ENCODE results near the gene CLASRP.

Gene CLASRP

DNA sequence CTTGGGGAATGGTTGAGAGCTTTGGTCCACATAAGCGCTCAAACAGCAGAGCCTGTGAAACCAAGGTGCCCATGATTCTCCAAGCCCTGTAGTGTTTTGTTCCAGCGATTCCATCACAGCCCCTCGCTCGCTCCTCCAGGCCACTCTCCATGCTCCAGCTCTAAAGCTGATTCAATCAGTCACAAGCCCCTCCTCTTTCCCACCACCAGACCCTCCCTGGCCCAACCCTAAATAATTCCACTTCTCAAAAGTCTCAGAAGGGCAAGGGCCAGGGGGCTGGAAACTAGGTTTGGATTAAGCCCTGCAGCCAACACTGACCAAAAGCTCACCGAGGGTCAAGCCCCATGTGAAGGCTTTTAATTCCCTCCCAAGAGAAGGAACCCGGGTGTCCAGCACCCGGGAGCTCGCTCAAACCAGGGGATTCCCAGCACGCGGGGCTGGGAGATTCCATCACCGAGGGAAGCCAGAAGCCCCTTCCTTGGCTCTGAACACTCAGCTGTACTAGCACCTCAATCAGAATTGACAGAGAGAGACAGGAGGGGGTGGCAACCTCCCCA, 36.0 kb downstream of the CLASRP start:
- Histone ChIP-seq H3K9me2 (replicated peaks; ENCODE audit: control insufficient read depth, low read length) (no peaks in the 10 kb centered on the region), H4K20me1 (ENCODE audit: control insufficient read depth, insufficient read depth, low read depth, low read length) (peaks cover 14% of the 10 kb centered on the region), H3K27me3 (ENCODE audit: control insufficient read depth, low read length) (no peaks in the 10 kb centered on the region), H3F3A (ENCODE audit: control insufficient read depth, insufficient read depth) (peaks cover 35% of the 10 kb centered on the region), H3K4me3 (ENCODE audit: low read length) (peak overlapping the region; percentile 79), H3K36me3 (ENCODE audit: control insufficient read depth, low read length) (peaks cover 66% of the 10 kb centered on the region), H3K79me2 (ENCODE audit: control insufficient read depth, low read length) (peaks cover 88% of the 10 kb centered on the region), H3K27ac (ENCODE audit: low read depth, low read length) (peak overlapping the region; percentile 70), H3K4me2 (ENCODE audit: low read length) (peak overlapping the region; percentile 75), H3K4me1 (ENCODE audit: control insufficient read depth, low read length) (peaks cover 54% of the 10 kb centered on the region), H3K9me3 (ENCODE audit: control insufficient read depth, insufficient read depth, low read length) (no peaks in the 10 kb centered on the region)
- TF ChIP-seq EZH2phosphoT487 (IDR thresholded peaks at IDR 0.05; ENCODE audit: borderline replicate concordance, low read length) (no peak), CTCF (IDR thresholded peaks at IDR 0.05; ENCODE audit: low read depth, low read length, poor library complexity, severe bottlenecking) (no peak)

- no peak for TF ChIP-seq EZH2phosphoT487 (IDR thresholded peaks at IDR 0.05; ENCODE audit: borderline replicate concordance, low read length)
- no peak for TF ChIP-seq CTCF (IDR thresholded peaks at IDR 0.05; ENCODE audit: low read depth, low read length, poor library complexity, severe bottlenecking)
- Histone ChIP-seq H3K27ac (ENCODE audit: low read depth, low read length) (peak overlapping the region; percentile 92), H3K4me2 (ENCODE audit: low read length) (peak overlapping the region; percentile 75), H4K20me1 (ENCODE audit: control insufficient read depth, insufficient read depth, low read depth, low read length) (peaks cover 14% of the 10 kb centered on the region), H3K4me3 (ENCODE audit: low read length) (peak overlapping the region; percentile 95), H3F3A (ENCODE audit: control insufficient read depth, insufficient read depth) (peaks cover 29% of the 10 kb centered on the region), H3K79me2 (ENCODE audit: control insufficient read depth, low read length) (peaks cover 90% of the 10 kb centered on the region), H3K36me3 (ENCODE audit: control insufficient read depth, low read length) (peaks cover 66% of the 10 kb centered on the region), H3K9me3 (ENCODE audit: control insufficient read depth, insufficient read depth, low read length) (no peaks in the 10 kb centered on the region), H3K4me1 (ENCODE audit: control insufficient read depth, low read length) (peaks cover 55% of the 10 kb centered on the region), H3K9me2 (replicated peaks; ENCODE audit: control insufficient read depth, low read length) (no peaks in the 10 kb centered on the region), H3K27me3 (ENCODE audit: control insufficient read depth, low read length) (no peaks in the 10 kb centered on the region)
Measured at GRCh38 chr19:45075301-45076028, 36.6 kb downstream of the CLASRP start.

- H3K36me3 ChIP-seq (ENCODE audit: control insufficient read depth, low read length) = peaks cover 66% of the 10 kb centered on the region
- TF ChIP-seq CTCF (IDR thresholded peaks at IDR 0.05; ENCODE audit: low read depth, low read length, poor library complexity, severe bottlenecking) (no peak), EZH2phosphoT487 (IDR thresholded peaks at IDR 0.05; ENCODE audit: borderline replicate concordance, low read length) (no peak)
- peaks cover 17% of the 10 kb centered on the region for H4K20me1 ChIP-seq (ENCODE audit: control insufficient read depth, insufficient read depth, low read depth, low read length)
- no peaks in the 10 kb centered on the region for H3K9me2 ChIP-seq (replicated peaks; ENCODE audit: control insufficient read depth, low read length)
- no peaks in the 10 kb centered on the region for H3K9me3 ChIP-seq (ENCODE audit: control insufficient read depth, insufficient read depth, low read length)
- peaks cover 57% of the 10 kb centered on the region for H3K4me1 ChIP-seq (ENCODE audit: control insufficient read depth, low read length)
- H3K27ac ChIP-seq (ENCODE audit: low read depth, low read length) = peak within 1 kb of the TSS; percentile 92
- no peaks in the 10 kb centered on the region for H3K27me3 ChIP-seq (ENCODE audit: control insufficient read depth, low read length)
- H3K4me3 ChIP-seq (ENCODE audit: low read length) = peak within 1 kb of the TSS; percentile 95
- peaks cover 29% of the 10 kb centered on the region for H3F3A ChIP-seq (ENCODE audit: control insufficient read depth, insufficient read depth)
- peak within 1 kb of the TSS; percentile 75 for H3K4me2 ChIP-seq (ENCODE audit: low read length)
- peaks cover 91% of the 10 kb centered on the region for H3K79me2 ChIP-seq (ENCODE audit: control insufficient read depth, low read length)
Measured at GRCh38 chr19:45076029-45076850, 37.4 kb downstream of the CLASRP start, which contains the start of gene ZNF296. Gene ZNF296 (minus strand): TSS chr19:45076478. CDS start chr19:45076373, 105 bp downstream.
